HEK293 (cell line): Measurements from ENCODE around the gene ARL14EPL.

Experiments
- CTCF ChIA-PET: fragments of 350-600 bp; formaldehyde crosslinking; extraction: SDS; loops from one replicate; lab custom pipeline; 2021; ENCODE audit warnings: antibody characterized with exemption; lab: Yijun Ruan, JAX
- POLR2A ChIA-PET: fragments of 300-600 bp; formaldehyde crosslinking; extraction: SDS; loops from one replicate; lab custom pipeline; 2020; ENCODE audit warnings: antibody characterized with exemption, inconsistent platforms; lab: Yijun Ruan, JAX
- H3K27ac ChIP-seq: fragments of 200-500 bp; sonication (Bioruptor generic); 2 replicates; pipeline ENCODE4 v1.5.1; 2014; ENCODE audit warnings: low read depth, low read length, control low read depth, inconsistent platforms; ENCODE audit errors: extremely low read depth
- H3K36me3 ChIP-seq, 2 experiments: fragments of 200-500 bp in 1 of 2; sonication (Bioruptor generic) in 1 of 2; 1 replicate in 1 of 2; 2 replicates in 1 of 2; pipeline ENCODE4 v1.5.1; 2014 to 2017; ENCODE audit warnings: inconsistent platforms in 2 of 2, low read length in 2 of 2; ENCODE audit not compliant: control insufficient read depth in 2 of 2, insufficient read depth in 1 of 2
- H3K4me1 ChIP-seq: fragments of 200-500 bp; sonication (Bioruptor generic); 2 replicates; pipeline ENCODE4 v1.5.1; 2014; ENCODE audit warnings: mild to moderate bottlenecking, low read length, inconsistent platforms; ENCODE audit not compliant: control insufficient read depth, insufficient read depth
- H3K4me3 ChIP-seq: 2 replicates; pipeline ENCODE4 v1.5.1; 2011; ENCODE audit warnings: low read depth, mild to moderate bottlenecking, control low read depth, low read length, moderate library complexity
- H3K9me3 ChIP-seq: fragments of 200-500 bp; sonication (Bioruptor generic); 2 replicates; pipeline ENCODE4 v1.5.1; 2014; ENCODE audit warnings: low read depth, low read length, inconsistent platforms; ENCODE audit not compliant: control insufficient read depth, insufficient read depth
- SP3 ChIP-seq: fragments of 450-650 bp; formaldehyde crosslinking; IDR thresholded peaks from 2 replicates; pipeline ENCODE4 v1.5.1; 2016; ENCODE audit warnings: missing biosample characterization, missing genetic modification characterization
- ZIC2 ChIP-seq: fragments of 450-650 bp; formaldehyde crosslinking; IDR thresholded peaks from 2 replicates; pipeline ENCODE4 v1.5.1; 2016; ENCODE audit warnings: missing biosample characterization, missing genetic modification characterization
- ZNF175 ChIP-seq: fragments of 450-650 bp; formaldehyde crosslinking; IDR thresholded peaks from 2 replicates; pipeline ENCODE4 v1.5.1; 2016; ENCODE audit warnings: missing biosample characterization, missing genetic modification characterization
- ZNF248 ChIP-seq: fragments of 450-650 bp; formaldehyde crosslinking; IDR thresholded peaks from 2 replicates; pipeline ENCODE4 v1.5.1; 2017; ENCODE audit warnings: missing biosample characterization, missing genetic modification characterization
- ZNF292 ChIP-seq: fragments of 450-650 bp; formaldehyde crosslinking; IDR thresholded peaks from 2 replicates; pipeline ENCODE4 v1.5.1; 2016; ENCODE audit warnings: low read depth, missing biosample characterization, missing genetic modification characterization, borderline replicate concordance
- ZNF423 ChIP-seq: fragments of 450-650 bp; formaldehyde crosslinking; IDR thresholded peaks from 2 replicates; pipeline ENCODE4 v1.5.1; 2016; ENCODE audit warnings: missing biosample characterization, missing genetic modification characterization
- ZNF558 ChIP-seq: fragments of 450-650 bp; formaldehyde crosslinking; IDR thresholded peaks from 2 replicates; pipeline ENCODE4 v1.5.1; 2016; ENCODE audit warnings: missing biosample characterization, missing genetic modification characterization
- ZNF600 ChIP-seq: fragments of 450-650 bp; formaldehyde crosslinking; IDR thresholded peaks from 2 replicates; pipeline ENCODE4 v1.5.1; 2016; ENCODE audit warnings: missing biosample characterization, missing genetic modification characterization
- ZNF623 ChIP-seq: fragments of 450-650 bp; formaldehyde crosslinking; IDR thresholded peaks from 2 replicates; pipeline ENCODE4 v1.5.1; 2016; ENCODE audit warnings: missing biosample characterization, missing genetic modification characterization
- ZNF701 ChIP-seq: fragments of 450-650 bp; formaldehyde crosslinking; IDR thresholded peaks from 2 replicates; pipeline ENCODE4 v1.5.1; 2016; ENCODE audit warnings: missing biosample characterization, missing genetic modification characterization
- ZNF747 ChIP-seq: fragments of 450-650 bp; formaldehyde crosslinking; IDR thresholded peaks from 2 replicates; pipeline ENCODE4 v1.5.1; 2016; ENCODE audit warnings: missing biosample characterization, missing genetic modification characterization
- ZNF76 ChIP-seq: fragments of 450-650 bp; formaldehyde crosslinking; IDR thresholded peaks from 2 replicates; pipeline ENCODE4; 2016; ENCODE audit warnings: low read depth, missing biosample characterization, missing genetic modification characterization, borderline replicate concordance
- TF ChIP-seq, protein P1 (sequence below): fragments of 450-650 bp; formaldehyde crosslinking; IDR thresholded peaks from 2 replicates; pipeline ENCODE4 v1.5.1; 2016; ENCODE audit warnings: missing biosample characterization, missing genetic modification characterization
- TF ChIP-seq, protein P2 (sequence below): fragments of 450-650 bp; formaldehyde crosslinking; IDR thresholded peaks from 2 replicates; pipeline ENCODE4 v1.5.1; 2016; ENCODE audit warnings: missing biosample characterization, missing genetic modification characterization, borderline replicate concordance
- TF ChIP-seq, protein P3 (sequence below): fragments of 450-650 bp; formaldehyde crosslinking; IDR thresholded peaks from 2 replicates; pipeline ENCODE4 v1.5.1; 2016; ENCODE audit warnings: missing biosample characterization, missing genetic modification characterization
- TF ChIP-seq, protein P4 (sequence below): fragments of 450-650 bp; formaldehyde crosslinking; IDR thresholded peaks from 2 replicates; pipeline ENCODE4 v1.5.1; 2016; ENCODE audit warnings: missing biosample characterization, missing genetic modification characterization
- TF ChIP-seq, protein P5 (sequence below): fragments of 450-650 bp; formaldehyde crosslinking; IDR thresholded peaks from 2 replicates; pipeline ENCODE4 v1.5.1; 2016; ENCODE audit warnings: missing biosample characterization, missing genetic modification characterization
- TF ChIP-seq, protein P6 (sequence below): fragments of 450-650 bp; IDR thresholded peaks from 2 replicates; pipeline ENCODE4 v1.5.1; 2018; ENCODE audit warnings: missing biosample characterization, mild to moderate bottlenecking, missing genetic modification characterization

The ARL14EPL gene

DNA sequence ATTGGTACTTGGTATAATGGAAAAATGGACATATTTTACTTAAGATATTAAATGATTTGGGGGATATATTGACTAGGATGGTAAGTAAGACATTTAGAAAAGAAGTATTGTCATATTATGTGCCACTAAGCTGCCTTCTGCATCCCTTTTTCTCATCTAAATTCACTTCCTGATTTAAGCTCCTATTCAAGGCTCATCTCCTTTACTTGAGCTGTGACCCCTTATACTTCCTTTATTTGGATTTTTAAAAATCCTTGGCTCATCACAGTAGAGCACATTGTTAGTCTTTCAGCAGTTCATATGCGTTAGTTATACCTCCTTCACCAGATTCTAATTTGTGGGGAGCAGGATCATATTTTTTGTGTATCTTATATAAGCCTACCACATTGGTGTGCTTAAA is 59.1 kb downstream of the ARL14EPL start:
- ChIA-PET CTCF (interaction anchor here (0.5 to 1.0 kb wide), 4 partner anchors 48 to 780 kb away, joined by 3 to 4 read pairs (median 3); no protein-coding TSS in a partner anchor), POLR2A (no interaction called here)
- no peaks in the 10 kb centered on the region for H3K9me3 ChIP-seq
- H3K36me3 ChIP-seq: peaks cover 4 to 27% of the 10 kb centered on the region in 2 experiments; a peak in 1 of 3 replicates
- no peak for TF ChIP-seq ZNF292 (tag by site-specific recombination)
- TF ChIP-seq SP3 (tag by site-specific recombination): no peak
- no peak for TF ChIP-seq ZNF747
- TF ChIP-seq, protein P1, sequence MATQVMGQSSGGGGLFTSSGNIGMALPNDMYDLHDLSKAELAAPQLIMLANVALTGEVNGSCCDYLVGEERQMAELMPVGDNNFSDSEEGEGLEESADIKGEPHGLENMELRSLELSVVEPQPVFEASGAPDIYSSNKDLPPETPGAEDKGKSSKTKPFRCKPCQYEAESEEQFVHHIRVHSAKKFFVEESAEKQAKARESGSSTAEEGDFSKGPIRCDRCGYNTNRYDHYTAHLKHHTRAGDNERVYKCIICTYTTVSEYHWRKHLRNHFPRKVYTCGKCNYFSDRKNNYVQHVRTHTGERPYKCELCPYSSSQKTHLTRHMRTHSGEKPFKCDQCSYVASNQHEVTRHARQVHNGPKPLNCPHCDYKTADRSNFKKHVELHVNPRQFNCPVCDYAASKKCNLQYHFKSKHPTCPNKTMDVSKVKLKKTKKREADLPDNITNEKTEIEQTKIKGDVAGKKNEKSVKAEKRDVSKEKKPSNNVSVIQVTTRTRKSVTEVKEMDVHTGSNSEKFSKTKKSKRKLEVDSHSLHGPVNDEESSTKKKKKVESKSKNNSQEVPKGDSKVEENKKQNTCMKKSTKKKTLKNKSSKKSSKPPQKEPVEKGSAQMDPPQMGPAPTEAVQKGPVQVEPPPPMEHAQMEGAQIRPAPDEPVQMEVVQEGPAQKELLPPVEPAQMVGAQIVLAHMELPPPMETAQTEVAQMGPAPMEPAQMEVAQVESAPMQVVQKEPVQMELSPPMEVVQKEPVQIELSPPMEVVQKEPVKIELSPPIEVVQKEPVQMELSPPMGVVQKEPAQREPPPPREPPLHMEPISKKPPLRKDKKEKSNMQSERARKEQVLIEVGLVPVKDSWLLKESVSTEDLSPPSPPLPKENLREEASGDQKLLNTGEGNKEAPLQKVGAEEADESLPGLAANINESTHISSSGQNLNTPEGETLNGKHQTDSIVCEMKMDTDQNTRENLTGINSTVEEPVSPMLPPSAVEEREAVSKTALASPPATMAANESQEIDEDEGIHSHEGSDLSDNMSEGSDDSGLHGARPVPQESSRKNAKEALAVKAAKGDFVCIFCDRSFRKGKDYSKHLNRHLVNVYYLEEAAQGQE: no peak
- TF ChIP-seq ZNF175 (tag by site-specific recombination): no peak
- TF ChIP-seq ZNF558 (tag by site-specific recombination): no peak
- no peak for TF ChIP-seq ZNF623 (tag by site-specific recombination)
- TF ChIP-seq, protein P2, sequence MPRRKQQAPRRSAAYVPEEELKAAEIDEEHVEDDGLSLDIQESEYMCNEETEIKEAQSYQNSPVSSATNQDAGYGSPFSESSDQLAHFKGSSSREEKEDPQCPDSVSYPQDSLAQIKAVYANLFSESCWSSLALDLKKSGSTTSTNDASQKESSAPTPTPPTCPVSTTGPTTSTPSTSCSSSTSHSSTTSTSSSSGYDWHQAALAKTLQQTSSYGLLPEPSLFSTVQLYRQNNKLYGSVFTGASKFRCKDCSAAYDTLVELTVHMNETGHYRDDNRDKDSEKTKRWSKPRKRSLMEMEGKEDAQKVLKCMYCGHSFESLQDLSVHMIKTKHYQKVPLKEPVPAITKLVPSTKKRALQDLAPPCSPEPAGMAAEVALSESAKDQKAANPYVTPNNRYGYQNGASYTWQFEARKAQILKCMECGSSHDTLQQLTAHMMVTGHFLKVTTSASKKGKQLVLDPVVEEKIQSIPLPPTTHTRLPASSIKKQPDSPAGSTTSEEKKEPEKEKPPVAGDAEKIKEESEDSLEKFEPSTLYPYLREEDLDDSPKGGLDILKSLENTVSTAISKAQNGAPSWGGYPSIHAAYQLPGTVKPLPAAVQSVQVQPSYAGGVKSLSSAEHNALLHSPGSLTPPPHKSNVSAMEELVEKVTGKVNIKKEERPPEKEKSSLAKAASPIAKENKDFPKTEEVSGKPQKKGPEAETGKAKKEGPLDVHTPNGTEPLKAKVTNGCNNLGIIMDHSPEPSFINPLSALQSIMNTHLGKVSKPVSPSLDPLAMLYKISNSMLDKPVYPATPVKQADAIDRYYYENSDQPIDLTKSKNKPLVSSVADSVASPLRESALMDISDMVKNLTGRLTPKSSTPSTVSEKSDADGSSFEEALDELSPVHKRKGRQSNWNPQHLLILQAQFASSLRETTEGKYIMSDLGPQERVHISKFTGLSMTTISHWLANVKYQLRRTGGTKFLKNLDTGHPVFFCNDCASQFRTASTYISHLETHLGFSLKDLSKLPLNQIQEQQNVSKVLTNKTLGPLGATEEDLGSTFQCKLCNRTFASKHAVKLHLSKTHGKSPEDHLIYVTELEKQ (tag by site-specific recombination): no peak
- TF ChIP-seq ZNF248 (tag by site-specific recombination): no peak
- no peak overlapping the region for H3K4me3 ChIP-seq
- H3K4me1 ChIP-seq: no peaks in the 10 kb centered on the region
- H3K27ac ChIP-seq: no peak overlapping the region

DNA sequence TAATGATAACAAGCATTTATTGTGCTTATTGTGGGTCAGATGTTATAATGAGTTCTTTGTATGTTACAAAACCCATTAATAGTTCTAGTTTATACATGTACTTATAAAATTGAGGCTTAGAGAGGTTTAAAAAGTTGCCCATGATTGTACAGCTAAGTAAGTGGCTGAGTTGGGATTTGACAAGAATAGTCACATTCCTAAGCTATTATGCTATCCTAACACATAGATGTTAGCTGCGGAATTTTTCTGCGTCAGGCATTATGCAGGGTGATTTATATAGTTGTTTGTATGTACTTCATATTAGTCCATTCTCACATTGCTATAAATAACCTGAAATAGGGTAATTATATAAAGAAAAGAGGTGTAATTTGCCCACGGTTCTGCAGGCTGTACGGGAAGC is 65.0 kb downstream of the ARL14EPL start:
- no peak overlapping the region for H3K27ac ChIP-seq
- H3K9me3 ChIP-seq: no peaks in the 10 kb centered on the region
- TF ChIP-seq ZNF76 (tag by site-specific recombination) (no peak), ZNF423 (tag by site-specific recombination) (no peak), ZNF600 (tag by site-specific recombination) (no peak), ZNF701 (no peak), ZIC2 (no peak)
- TF ChIP-seq, protein P3, sequence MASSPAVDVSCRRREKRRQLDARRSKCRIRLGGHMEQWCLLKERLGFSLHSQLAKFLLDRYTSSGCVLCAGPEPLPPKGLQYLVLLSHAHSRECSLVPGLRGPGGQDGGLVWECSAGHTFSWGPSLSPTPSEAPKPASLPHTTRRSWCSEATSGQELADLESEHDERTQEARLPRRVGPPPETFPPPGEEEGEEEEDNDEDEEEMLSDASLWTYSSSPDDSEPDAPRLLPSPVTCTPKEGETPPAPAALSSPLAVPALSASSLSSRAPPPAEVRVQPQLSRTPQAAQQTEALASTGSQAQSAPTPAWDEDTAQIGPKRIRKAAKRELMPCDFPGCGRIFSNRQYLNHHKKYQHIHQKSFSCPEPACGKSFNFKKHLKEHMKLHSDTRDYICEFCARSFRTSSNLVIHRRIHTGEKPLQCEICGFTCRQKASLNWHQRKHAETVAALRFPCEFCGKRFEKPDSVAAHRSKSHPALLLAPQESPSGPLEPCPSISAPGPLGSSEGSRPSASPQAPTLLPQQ (tag by site-specific recombination): no peak
- TF ChIP-seq, protein P4, sequence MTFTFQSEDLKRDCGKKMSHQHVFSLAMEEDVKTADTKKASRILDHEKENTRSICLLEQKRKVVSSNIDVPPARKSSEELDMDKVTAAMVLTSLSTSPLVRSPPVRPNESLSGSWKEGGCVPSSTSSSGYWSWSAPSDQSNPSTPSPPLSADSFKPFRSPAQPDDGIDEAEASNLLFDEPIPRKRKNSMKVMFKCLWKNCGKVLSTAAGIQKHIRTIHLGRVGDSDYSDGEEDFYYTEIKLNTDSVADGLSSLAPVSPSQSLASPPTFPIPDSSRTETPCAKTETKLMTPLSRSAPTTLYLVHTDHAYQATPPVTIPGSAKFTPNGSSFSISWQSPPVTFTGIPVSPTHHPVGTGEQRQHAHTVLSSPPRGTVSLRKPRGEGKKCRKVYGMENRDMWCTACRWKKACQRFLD (tag by site-specific recombination): no peak
- TF ChIP-seq, protein P5, sequence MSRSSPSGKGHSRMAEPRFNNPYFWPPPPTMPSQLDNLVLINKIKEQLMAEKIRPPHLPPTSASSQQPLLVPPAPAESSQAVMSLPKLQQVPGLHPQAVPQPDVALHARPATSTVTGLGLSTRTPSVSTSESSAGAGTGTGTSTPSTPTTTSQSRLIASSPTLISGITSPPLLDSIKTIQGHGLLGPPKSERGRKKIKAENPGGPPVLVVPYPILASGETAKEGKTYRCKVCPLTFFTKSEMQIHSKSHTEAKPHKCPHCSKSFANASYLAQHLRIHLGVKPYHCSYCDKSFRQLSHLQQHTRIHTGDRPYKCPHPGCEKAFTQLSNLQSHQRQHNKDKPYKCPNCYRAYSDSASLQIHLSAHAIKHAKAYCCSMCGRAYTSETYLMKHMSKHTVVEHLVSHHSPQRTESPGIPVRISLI (tag by site-specific recombination): no peak
- TF ChIP-seq, protein P6, sequence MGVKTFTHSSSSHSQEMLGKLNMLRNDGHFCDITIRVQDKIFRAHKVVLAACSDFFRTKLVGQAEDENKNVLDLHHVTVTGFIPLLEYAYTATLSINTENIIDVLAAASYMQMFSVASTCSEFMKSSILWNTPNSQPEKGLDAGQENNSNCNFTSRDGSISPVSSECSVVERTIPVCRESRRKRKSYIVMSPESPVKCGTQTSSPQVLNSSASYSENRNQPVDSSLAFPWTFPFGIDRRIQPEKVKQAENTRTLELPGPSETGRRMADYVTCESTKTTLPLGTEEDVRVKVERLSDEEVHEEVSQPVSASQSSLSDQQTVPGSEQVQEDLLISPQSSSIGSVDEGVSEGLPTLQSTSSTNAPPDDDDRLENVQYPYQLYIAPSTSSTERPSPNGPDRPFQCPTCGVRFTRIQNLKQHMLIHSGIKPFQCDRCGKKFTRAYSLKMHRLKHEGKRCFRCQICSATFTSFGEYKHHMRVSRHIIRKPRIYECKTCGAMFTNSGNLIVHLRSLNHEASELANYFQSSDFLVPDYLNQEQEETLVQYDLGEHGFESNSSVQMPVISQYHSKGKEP (tag by site-specific recombination): no peak
- ChIA-PET CTCF (no interaction called here), POLR2A (no interaction called here)
- H3K4me1 ChIP-seq: no peaks in the 10 kb centered on the region
- no peak overlapping the region for H3K4me3 ChIP-seq
- peaks cover 4 to 27% of the 10 kb centered on the region in 2 experiments; a peak in 1 of 3 replicates for H3K36me3 ChIP-seq
